ENCODE results near the gene CPVL. TPM values are rescaled to one million over a fixed set of nuclear protein-coding genes. Genes with fewer than 3 reads are reported as not detected.

Gene CPVL
- total RNA-seq, 4 donors from 2014 or later: 8.1 to 17.1 (median 10.1) TPM

- 84% methylated on average over 1 of the region's 1 CpG for WGBS
- TF ChIP-seq EP300 (IDR thresholded peaks at IDR 0.05): no peak
- no peak for TF ChIP-seq POLR2AphosphoS5 (IDR thresholded peaks at IDR 0.05)
- no peak for TF ChIP-seq CTCF (IDR thresholded peaks at IDR 0.05)
- no peak for TF ChIP-seq POLR2A (IDR thresholded peaks at IDR 0.05)
- DNase-seq (ENCODE audit: low spot score in 2 of 2): no peak
- H3K9me3 ChIP-seq: no peaks in the 10 kb centered on the region
- no peak overlapping the region for H3K4me3 ChIP-seq
- no peaks in the 10 kb centered on the region for H3K36me3 ChIP-seq
- H3K27ac ChIP-seq: no peak overlapping the region
- peaks cover 36% of the 10 kb centered on the region for H3K27me3 ChIP-seq
- peaks cover 25% of the 10 kb centered on the region for H3K4me1 ChIP-seq
These were observed 46.0 kb upstream of the CPVL start for GRCh38 chr7:29192323-29192722.

- H3K4me1 ChIP-seq: peaks cover 21% of the 10 kb centered on the region
- WGBS: 79% methylated on average over 5 of the region's 5 CpGs
- no peak overlapping the region for H3K27ac ChIP-seq
- peaks cover 25% of the 10 kb centered on the region for H3K27me3 ChIP-seq
- H3K4me3 ChIP-seq: no peak overlapping the region
- DNase-seq (ENCODE audit: low spot score in 2 of 2): no peak
- TF ChIP-seq CTCF (IDR thresholded peaks at IDR 0.05): no peak
- no peak for TF ChIP-seq POLR2A (IDR thresholded peaks at IDR 0.05)
- no peak for TF ChIP-seq POLR2AphosphoS5 (IDR thresholded peaks at IDR 0.05)
- no peak for TF ChIP-seq EP300 (IDR thresholded peaks at IDR 0.05)
- no peaks in the 10 kb centered on the region for H3K36me3 ChIP-seq
- H3K9me3 ChIP-seq: no peaks in the 10 kb centered on the region
These were observed 44.2 kb upstream of the CPVL start for GRCh38 chr7:29190349-29191045.

- WGBS: 22% methylated on average over 12 of the region's 16 CpGs
- TF ChIP-seq POLR2AphosphoS5 (IDR thresholded peaks at IDR 0.05) (no peak), POLR2A (IDR thresholded peaks at IDR 0.05) (no peak), CTCF (IDR thresholded peaks at IDR 0.05) (peak; percentile 53 to 80)
- Histone ChIP-seq H3K27me3 (peaks cover 22% of the 10 kb centered on the region), H3K9me3 (no peaks in the 10 kb centered on the region), H3K36me3 (no peaks in the 10 kb centered on the region), H3K4me3 (no peak overlapping the region), H3K4me1 (peaks cover 16% of the 10 kb centered on the region), H3K27ac (no peak overlapping the region)
- DNase-seq (ENCODE audit: low spot score in 2 of 2): peak in 1 of 2 donors; percentile 64
These were observed 43.4 kb upstream of the CPVL start for GRCh38 chr7:29189743-29190201.

GRCh38 chr7:29185613-29186012 lies 39.3 kb upstream of the CPVL start:
- H3K36me3 ChIP-seq: no peaks in the 10 kb centered on the region
- H3K27ac ChIP-seq: no peak overlapping the region
- peaks cover 6% of the 10 kb centered on the region for H3K27me3 ChIP-seq
- TF ChIP-seq POLR2A (IDR thresholded peaks at IDR 0.05) (no peak), EP300 (IDR thresholded peaks at IDR 0.05) (no peak)
- H3K9me3 ChIP-seq: no peaks in the 10 kb centered on the region
- WGBS: 86% methylated on average over 6 of the region's 6 CpGs
- H3K4me1 ChIP-seq: peaks cover 5% of the 10 kb centered on the region
- DNase-seq (ENCODE audit: low spot score in 2 of 2): no peak
- H3K4me3 ChIP-seq: no peak overlapping the region

- 99% methylated on average over 2 of the region's 2 CpGs for WGBS
- no peak for TF ChIP-seq CTCF (IDR thresholded peaks at IDR 0.05)
- no peak for TF ChIP-seq EP300 (IDR thresholded peaks at IDR 0.05)
- no peak for TF ChIP-seq POLR2AphosphoS5 (IDR thresholded peaks at IDR 0.05)
- no peak for TF ChIP-seq POLR2A (IDR thresholded peaks at IDR 0.05)
These were observed 38.3 kb upstream of the CPVL start for GRCh38 chr7:29184599-29184998.

More at GRCh38 chr7:29184599-29184998, 38.3 kb upstream of the CPVL start:
- H3K27me3 ChIP-seq: peaks cover under 1% of the 10 kb centered on the region
- no peak overlapping the region for H3K27ac ChIP-seq
- H3K4me1 ChIP-seq: peaks cover 2% of the 10 kb centered on the region
- no peak for DNase-seq (ENCODE audit: low spot score in 2 of 2)
- H3K9me3 ChIP-seq: no peaks in the 10 kb centered on the region
- no peaks in the 10 kb centered on the region for H3K36me3 ChIP-seq
- no peak overlapping the region for H3K4me3 ChIP-seq

Data from suprapubic skin (tissue), 4 donors.